ENCODE measurements around the gene SH3RF3.
"Not testable (repeated sequence)": the region's sequence is repeated elsewhere in the genome, so short reads cannot be mapped to it uniquely, and the experiment has no call there.

Gene SH3RF3

DNA sequence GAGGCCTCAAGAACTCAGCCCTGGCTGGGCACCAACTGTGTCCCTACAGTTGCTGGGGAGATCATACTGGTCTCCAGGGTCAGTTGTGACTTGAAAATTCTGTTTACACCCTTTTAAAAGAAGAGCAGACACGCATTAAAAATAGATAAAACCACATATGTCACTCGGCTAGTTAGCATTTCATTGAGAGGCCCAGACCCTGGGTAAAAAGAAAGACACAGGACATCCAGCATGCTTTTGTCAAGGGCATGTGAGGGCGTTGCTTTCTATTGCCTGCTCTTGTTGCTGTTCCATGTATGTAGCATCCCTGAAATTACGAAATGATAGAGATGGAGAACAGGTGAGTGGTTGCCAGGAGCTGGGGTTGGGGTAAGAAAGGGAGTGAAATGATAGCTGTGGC, 390.5 kb downstream of the SH3RF3 start:
- DNase-seq: no peak

- no peak for DNase-seq
These were observed 392.4 kb downstream of the SH3RF3 start for GRCh38 chr2:109521233-109522062.

DNA sequence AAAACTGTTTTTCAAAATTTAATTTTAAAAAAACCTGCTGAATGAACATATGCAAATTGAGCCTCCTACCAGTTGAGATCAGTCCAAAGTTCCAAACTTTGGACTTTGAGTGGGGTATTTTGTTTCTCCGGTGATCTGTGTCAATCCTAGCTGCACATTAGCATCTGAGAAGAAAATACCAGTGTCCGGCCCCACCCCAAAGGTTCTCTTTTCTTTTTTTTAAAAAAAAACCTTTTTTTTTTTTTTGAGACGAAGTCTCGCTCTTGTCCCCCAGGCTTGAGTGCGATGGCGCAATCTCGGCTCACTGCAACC, 393.0 kb downstream of the SH3RF3 start:
- DNase-seq: no peak

DNA sequence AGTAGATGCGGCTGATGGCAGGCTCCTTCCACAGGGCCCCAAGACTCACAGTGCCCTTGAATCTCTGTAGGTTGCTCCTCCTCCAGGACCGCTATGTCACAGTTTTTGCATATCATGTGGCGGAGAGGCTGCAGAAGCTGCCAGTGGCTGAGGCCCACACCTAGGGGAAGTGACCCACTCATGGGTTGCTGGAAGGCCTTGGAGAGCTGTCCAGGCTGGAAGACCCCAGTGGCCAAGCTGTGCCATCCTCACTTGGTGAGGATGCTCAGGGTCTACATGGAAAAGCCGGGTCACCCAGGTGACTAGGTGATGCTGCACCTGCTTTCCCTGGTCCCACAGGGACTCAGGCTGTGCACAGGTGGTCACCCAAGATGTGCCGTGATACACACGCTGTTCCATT, 394.1 kb downstream of the SH3RF3 start:
- DNase-seq: no peak

DNA sequence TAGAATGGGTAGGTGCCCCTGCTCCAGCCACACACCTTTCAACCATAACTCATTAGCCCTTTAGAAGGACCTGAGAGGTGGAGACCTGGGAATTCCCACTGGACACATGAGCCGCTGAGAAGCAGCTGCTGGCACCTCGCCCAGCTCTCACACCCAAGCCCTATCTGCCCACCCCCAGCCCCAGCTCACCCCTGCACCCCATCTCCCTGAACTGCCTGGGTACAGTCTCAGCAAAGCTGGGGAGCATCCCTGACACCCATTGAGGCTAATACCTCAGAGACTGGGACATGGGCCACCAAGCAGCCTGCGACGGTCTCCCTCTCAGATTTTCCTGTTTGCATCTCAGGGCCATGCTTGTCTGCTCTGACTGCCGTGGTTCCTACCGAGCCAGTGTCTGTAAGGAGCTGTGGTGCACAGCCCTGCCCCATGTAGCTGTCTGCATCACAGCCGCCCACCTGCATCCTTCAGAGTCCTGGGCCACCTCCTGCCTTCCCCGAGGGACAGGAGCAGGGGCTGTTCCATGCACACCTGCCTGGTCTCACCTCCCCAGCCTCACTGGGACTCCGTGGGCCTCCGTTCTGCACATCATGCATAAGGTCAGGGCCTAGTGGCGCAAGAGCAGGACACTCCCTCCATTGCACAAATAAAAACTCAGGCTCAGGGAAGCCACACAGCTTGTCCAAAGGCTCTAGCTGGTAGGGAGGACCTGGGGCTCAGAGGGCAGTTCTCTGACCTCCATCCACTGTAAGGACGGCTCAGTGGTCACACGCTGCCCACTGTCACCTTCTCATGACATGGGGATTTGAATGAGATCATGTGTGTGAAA, 394.7 kb downstream of the SH3RF3 start:
- DNase-seq: no peak

GRCh38 chr2:109525836-109526235, 396.8 kb downstream of the SH3RF3 start:
- no peak for DNase-seq

- no peak for DNase-seq
These were observed 397.5 kb downstream of the SH3RF3 start for GRCh38 chr2:109526442-109526970.

DNA sequence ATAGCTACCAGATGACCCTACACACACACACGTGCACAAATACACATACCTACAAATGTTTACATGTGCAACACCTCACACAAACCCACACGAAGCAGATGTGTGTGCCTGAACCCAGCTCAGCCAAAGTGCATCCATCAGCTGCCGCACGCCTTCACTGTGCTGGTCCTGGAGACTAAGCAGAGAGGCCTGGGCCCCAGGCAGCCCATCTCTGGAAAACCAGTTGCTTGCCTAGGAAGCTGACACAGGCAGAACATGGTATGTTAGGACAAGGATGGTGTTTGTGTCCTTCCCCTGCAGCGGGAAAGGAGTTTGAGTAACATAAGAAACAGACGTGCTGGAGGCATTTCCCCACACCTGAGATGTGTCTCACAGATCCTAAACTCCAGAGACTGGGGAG, 398.1 kb downstream of the SH3RF3 start:
- DNase-seq: no peak

DNA sequence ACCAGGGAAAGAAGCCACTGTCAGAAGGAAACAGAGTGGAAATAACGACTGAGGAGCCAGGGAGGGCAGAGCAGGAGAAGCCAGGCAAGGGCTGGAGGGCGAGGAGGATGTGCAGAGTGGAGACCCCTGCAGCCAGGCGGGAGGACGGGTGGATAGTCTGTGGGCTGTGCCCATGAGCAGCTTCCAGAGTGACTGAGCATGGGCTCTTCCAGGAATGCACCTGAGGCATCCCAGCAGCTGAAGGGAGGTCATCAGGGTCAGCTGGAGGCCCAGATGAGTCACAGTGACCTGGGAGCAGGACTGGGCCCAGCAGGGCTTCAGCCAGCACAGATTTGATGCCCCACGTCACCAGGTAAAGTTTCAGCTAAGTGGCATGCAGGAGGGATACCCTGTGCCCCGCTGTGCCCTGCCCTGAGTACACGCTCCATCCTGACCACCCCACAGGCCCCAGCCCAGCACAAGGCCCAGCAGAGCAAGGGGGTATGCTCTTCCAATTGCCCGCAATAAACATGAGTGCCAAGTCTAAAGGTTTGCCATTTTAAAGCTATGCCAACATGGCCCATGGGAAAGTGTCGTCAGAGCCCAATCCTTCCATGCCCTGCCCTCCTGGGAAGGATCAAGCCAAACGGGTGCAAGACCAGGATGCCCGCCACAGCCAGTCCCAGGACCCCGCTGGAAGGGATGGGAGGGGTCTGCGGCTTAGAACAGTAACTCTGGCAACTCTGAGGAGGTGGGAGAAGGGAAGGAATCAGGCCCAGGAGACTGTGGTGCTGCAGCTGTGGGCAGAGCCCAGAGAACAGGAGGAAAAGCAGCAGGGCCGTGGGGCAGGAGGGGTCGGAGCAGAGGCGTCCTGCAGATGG, 399.1 kb downstream of the SH3RF3 start:
- no peak for DNase-seq

DNA sequence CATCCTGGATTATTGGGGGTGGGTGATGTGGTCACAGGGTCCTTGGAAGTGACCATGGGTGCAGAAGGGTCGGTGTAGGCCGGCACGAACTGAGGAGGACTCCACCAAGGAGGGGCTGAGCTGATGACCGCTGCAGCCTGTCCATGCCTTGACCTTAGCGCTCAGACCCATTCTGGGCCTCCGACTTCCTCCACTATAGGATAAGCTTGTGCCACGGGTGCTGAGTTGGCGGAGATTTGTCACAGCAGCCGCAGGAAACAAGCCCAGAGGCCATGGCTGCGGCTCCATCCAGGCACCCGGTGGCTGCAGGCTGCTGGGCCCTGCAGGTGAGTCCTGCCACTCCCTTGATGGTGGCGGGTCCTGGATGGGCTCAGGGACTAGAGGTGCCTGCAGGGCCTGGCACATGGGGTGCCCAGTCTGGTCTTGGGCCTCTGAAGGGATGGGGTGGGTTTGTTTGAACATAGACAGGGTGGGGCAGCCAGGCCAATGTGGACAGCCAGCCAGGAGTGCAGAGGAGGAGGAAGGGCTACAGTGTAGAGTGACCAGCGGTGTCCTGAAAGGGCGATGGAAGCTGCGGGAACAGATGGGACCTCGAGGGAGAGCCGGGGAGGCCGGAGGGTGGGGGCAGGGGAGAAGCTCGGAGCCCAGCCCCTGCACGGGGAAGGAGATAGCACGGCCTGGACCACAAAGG, 400.0 kb downstream of the SH3RF3 start:
- DNase-seq: no peak

DNA sequence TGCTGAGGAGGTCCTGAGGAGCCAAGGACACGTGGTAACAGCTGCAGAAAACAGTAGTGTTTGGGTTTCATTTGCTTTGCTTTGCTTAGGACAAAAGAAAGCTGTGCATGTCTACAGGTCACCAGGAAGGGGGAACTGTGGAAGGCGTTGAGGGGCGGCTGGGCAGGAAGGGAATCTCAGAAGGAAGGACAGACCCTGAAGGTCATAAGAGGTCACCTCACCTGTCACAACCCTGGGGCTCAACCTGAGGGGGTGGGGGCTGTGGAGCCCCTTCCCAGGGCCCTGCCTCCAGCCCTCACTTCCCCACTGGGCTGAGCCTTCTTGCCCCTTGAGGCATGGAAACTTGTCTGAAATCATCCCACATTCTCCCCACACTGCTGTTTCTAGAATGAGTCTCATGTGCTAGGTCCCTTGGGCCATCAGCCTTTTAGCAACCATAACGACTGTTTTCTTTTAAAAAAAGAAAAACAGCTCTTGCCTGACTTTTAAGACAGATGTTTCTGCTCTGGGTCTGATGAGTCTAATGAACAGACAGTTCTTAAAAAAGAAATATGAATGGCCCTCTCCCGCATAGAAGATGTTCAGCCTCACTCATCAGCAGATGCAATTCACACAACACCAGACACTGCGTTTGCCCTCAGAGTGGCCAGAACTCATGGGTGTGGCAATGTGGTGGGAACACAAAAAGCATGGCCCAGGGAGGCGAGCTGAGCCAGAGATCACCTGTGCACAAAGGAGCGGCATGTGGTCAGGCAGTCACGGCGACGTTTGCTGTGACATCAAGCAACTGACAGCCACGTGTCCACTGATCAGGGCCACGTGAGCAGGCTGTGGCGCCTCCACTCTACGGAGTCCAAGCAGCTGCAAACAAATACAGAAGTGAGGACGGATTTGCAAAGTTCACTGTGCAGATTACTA, 400.8 kb downstream of the SH3RF3 start:
- DNase-seq: no peak

GRCh38 chr2:109530712-109531111, 401.7 kb downstream of the SH3RF3 start:
- no peak for DNase-seq

GRCh38 chr2:109531221-109531620, 402.2 kb downstream of the SH3RF3 start:
- no peak for DNase-seq

- DNase-seq: no peak
These were observed 403.1 kb downstream of the SH3RF3 start for GRCh38 chr2:109531896-109532727.

- DNase-seq: no peak
These were observed 403.7 kb downstream of the SH3RF3 start for GRCh38 chr2:109532728-109533076.

GRCh38 chr2:109533823-109534222, 404.8 kb downstream of the SH3RF3 start:
- DNase-seq: no peak

DNA sequence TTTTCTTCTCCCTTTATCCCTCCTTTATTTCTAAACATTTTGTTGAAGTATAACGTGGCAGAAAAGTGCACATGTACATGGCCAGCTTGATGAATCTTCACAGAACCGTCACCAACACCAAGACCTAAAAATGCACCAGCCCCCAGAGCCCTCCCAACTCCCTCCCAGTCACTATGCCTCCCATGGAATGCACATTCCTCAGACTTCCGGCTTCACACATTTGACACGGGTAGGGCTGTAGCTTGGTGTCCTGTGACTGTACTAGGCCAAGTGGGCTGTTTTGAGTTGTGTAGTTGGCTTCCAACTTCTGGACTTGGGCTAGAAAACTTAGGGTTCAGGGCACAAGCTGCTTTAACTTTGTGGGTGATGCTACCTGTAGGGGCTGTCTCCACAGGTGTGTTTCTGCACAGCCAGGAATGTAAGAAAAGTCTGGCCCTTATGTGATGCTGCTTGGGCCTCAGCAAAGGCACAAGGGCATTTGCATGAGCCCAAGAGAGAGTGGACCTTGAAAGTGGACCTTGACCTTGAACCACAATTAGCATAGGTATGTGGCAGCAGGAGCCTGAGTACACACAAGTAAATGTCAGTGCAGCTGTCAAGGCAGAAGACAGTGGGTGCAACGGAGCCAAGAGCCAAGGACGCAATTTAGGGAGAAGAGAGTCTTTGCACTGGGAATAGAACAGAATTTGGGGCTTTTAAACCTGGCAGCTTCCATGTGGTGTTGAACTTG, 406.4 kb downstream of the SH3RF3 start:
- no peak for DNase-seq

- not testable (repeated sequence) for DNase-seq
These were observed 407.6 kb downstream of the SH3RF3 start for GRCh38 chr2:109536556-109536955.

DNA sequence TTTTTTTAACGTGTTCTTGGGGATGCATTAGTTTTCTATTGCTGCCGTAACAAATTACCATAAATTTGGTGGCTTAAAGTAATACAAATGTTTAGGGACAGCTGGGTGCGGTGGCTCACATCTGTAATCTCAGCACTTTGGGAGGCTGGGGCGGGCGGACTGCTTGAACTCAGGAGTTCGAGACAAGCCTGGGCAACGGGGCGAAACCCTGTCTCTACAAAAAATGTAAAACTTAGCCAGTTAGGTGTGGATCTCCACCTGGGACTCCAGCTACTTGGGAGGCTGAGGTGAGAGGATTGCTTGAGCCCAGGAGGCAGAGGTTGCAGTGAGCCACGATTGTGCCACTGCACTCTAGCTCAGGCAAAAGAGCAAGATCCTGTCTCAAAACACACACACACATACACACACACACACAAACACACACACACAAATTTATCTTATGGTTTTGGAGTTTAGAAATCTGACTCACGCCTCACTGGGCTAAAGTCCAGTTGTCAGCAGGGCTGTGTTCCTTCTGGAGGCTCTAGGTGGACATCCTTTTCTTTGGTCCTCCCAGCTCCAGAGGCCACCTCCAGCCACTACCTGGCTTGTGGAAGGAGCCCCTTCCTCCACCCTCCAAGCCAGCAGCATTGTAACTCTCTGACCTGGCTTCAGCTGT, 408.7 kb downstream of the SH3RF3 start:
- no peak for DNase-seq
